ENCODE data around the gene ARL15.
"Not testable (repeated sequence)": the region's sequence is repeated elsewhere in the genome, so short reads cannot be mapped to it uniquely, and the experiment has no call there.

The ARL15 gene

DNA sequence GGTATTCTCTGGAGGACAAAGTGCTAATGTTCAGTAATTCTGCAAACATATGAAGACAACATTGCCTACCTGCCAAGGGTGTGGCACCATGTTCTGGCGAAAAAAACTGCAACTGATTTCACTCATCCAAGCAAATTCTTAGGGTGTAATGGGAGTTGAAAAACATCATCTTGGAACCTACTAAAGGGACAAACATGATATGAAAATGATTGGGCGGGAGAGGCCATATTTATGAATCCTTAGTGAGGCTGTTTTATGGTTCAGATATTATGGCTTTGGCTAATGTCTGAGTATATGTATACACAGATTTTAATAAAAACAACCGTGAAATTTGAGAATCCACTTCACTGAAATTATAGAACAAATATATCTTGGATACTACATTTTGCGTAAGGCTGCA is 225.7 kb downstream of the ARL15 start:
- no peak for DNase-seq

- no peak for DNase-seq
Observed at GRCh38 chr5:54083851-54084250, 226.5 kb downstream of the ARL15 start.

DNA sequence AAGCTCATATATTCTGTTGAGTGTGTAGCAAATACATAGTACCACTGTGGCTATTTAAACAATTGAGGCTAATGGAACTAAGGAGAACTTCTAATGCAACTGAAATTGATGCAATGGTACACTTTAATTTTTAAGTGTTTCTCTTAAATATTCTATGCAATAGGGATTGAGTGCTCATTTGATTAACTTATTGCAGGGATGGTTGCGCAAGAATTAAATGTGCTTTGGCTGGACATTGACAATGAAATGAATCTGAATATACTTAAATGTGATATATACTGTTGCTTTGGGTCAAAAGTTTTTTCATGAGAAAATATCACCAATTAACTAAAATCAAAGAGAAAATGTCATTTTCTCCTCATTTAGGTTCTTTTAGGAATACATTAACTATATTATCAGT is 227.1 kb downstream of the ARL15 start:
- DNase-seq = no peak

DNA sequence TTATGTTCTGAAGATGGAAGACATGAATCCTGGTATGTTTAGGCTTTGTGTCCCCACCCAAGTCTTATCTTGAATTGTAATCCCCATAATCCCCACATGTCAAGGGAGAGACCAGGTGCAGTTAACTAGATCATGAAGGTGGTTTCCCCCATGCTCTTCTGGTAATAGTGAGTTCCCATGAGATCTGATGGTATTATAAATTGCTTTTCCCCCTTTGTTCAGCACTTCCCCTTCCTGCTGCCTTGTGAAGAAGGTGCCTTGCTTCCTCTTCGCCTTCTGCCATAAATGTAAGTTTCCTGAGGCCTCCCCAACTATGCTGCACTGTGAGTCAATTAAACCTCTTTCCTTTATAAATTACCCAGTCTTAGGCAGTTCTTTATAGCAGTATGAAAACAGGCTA is 229.0 kb downstream of the ARL15 start:
- DNase-seq = no peak

DNA sequence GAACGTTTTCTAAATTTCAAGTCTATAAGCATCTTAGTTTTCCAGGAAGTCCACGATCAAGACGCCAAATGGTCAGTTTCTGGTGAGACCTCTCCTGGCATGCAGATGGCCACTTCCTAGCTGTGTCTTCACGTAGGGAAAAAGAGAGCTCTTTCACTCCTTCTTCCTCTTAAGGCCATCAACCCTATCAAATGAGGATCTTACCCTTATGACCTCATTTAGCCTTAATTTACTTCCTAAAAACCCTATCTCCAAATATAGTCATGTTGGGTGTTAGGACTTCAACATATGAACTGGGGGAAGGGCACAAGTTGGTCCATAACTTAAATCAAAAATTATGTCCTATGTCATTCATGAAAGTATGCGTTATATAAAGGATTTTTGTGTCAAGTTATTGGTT is 229.5 kb downstream of the ARL15 start:
- DNase-seq = no peak

GRCh38 chr5:54073735-54074134 is 236.6 kb downstream of the ARL15 start:
- DNase-seq = no peak

- DNase-seq = no peak
Observed at GRCh38 chr5:54073131-54073530, 237.2 kb downstream of the ARL15 start.

DNA sequence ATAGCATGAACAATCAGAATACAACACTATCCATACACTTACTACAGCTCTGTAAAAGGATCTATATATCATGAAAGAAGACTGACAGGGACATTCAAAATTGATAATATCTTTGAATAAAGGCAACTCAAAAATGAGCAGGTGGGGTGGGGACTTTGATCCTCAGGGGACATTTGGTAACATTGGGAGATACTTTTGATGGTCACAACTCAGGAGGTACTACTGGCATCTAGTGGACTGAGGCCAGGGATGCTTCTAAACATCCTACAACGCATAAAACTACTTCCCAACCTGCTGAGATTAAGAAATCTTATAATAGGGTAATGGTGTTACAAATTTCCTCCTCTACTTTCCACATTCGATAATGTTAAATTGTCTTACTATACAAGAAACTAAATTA is 243.9 kb downstream of the ARL15 start:
- no peak for DNase-seq

- no peak for DNase-seq
Observed at GRCh38 chr5:54063817-54064216, 246.6 kb downstream of the ARL15 start.

- no peak for DNase-seq
Observed at GRCh38 chr5:54062958-54063357, 247.4 kb downstream of the ARL15 start.

- DNase-seq = not testable (repeated sequence)
Observed at GRCh38 chr5:54060919-54061318, 249.5 kb downstream of the ARL15 start.

- DNase-seq = no peak
Observed at GRCh38 chr5:54049963-54050362, 260.4 kb downstream of the ARL15 start.

GRCh38 chr5:54049144-54049543 is 261.2 kb downstream of the ARL15 start:
- DNase-seq = no peak

- DNase-seq = no peak
Observed at GRCh38 chr5:54045077-54045792, 265.1 kb downstream of the ARL15 start.

GRCh38 chr5:54044276-54044675 is 266.1 kb downstream of the ARL15 start:
- DNase-seq = not testable (repeated sequence)

DNA sequence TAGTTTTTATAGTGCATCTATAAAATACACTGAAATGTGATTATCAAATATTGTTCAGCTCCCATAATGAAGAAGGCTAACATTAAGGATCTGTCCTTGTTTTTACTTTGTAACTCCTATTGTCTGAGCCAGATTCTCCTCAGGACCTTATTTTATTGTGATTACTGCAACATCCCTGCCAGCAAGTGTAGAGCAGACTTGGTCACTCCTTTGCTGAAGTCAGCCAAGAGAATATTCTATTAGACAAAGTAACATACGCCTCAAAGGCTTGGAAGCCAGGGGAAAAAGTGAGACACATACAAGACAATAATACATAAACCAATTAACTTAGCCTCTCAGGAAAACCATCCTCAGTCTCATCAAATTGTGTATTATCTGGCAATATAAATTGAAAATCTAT is 269.6 kb downstream of the ARL15 start:
- no peak for DNase-seq

GRCh38 chr5:54040018-54040417 is 270.4 kb downstream of the ARL15 start:
- no peak for DNase-seq

DNA sequence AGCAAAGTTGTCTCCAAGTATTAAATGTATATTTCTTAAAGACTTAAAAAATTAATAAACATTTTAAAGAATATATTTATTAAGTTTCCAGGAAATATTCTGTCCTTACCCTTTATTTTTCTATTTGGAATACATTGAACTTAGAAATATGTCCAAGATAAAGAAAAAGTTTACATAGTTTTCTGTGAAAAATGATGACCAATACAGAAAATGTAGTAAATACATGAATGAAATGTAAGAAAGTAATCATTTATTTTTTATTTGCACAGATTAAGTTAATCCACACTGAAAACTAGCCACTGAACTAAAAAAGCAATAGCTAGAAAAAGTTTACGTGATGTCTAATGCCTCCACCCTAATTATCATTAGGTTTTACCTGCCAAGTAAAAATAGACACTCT is 273.2 kb downstream of the ARL15 start:
- no peak for DNase-seq

DNA sequence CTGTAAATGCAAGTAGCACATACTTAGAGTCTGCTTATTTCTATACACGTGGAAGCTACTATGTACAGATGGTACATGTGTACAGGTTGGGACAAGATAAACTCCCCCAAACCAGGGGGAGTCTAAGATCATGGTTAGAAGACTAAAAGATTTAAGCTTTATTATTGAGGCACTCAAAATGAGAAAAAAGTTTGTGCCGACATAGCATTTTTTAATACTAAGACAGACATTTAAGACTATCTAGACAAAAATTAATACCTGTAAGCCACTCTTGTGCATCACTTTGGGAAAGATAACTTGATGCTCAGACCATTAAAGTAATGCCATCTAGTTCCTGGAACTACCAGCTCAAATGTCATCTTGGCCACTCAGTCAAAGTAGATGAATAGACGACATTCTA is 279.4 kb downstream of the ARL15 start:
- DNase-seq = no peak

GRCh38 chr5:54024466-54024865 is 285.9 kb downstream of the ARL15 start:
- no peak for DNase-seq

- DNase-seq = no peak
Observed at GRCh38 chr5:54022223-54022622, 288.1 kb downstream of the ARL15 start.

- no peak for DNase-seq
Observed at GRCh38 chr5:54021431-54022164, 288.8 kb downstream of the ARL15 start.

GRCh38 chr5:54018438-54018837 is 291.9 kb downstream of the ARL15 start:
- no peak for DNase-seq

- DNase-seq = no peak
Observed at GRCh38 chr5:54017580-54017979, 292.8 kb downstream of the ARL15 start.
